Prostate gland (tissue), 2 donors: ENCODE results near the gene ANKRD13A. TPM values are rescaled to one million over a fixed set of nuclear protein-coding genes. Genes with fewer than 3 reads are reported as not detected.
"Not testable (repeated sequence)": the region's sequence is repeated elsewhere in the genome, so short reads cannot be mapped to it uniquely, and the experiment has no call there.

Experiments used
- DNase-seq: peaks from one replicate; pipeline ENCODE4 v3.0.0-alpha.2; 2019; ENCODE audit warnings: low spot score
- H3K27ac ChIP-seq, 2 donors: fragments of 200-600 bp; sonication (generic); 2 replicates each; pipeline ENCODE4 v1.5.1; 2017 to 2019
- H3K27me3 ChIP-seq: fragments of 200-600 bp; sonication (generic); replicated peaks from 2 replicates; pipeline ENCODE4 v1.5.1; 2019; ENCODE audit not compliant: insufficient read depth
- H3K36me3 ChIP-seq, 2 donors: fragments of 200-600 bp; sonication (generic); 1 replicate in 1 of 2; 2 replicates in 1 of 2; pipeline versions ENCODE4 v1.5.1 to v1.8.1; 2017 to 2019
- H3K4me1 ChIP-seq: fragments of 200-600 bp; sonication (generic); replicated peaks from 2 replicates; pipeline ENCODE4 v1.5.1; 2019
- H3K4me3 ChIP-seq, 2 donors: fragments of 200-600 bp; sonication (generic); 2 replicates each; pipeline ENCODE4 v1.5.1; 2017 to 2019
- H3K9me3 ChIP-seq: fragments of 200-600 bp; sonication (generic); 2 replicates; pipeline ENCODE4 v1.5.1; 2017
- CTCF ChIP-seq, 4 experiments: fragments of 200-600 bp in 2 of 4; fragments of 450-650 bp in 2 of 4; sonication (generic) in 2 of 4; IDR thresholded peaks; 1 replicate in 3 of 4; 2 replicates in 1 of 4; pipeline ENCODE4 v1.5.1; 2016 to 2019; ENCODE audit warnings: antibody characterized with exemption in 4 of 4, mild to moderate bottlenecking in 2 of 4, moderate library complexity in 2 of 4
- POLR2A ChIP-seq: fragments of 450-650 bp; IDR thresholded peaks from one replicate; pipeline ENCODE4 v1.6.1; 2016; ENCODE audit warnings: antibody characterized with exemption, mild to moderate bottlenecking
- POLR2AphosphoS5 ChIP-seq: sonication (generic); formaldehyde crosslinking; IDR thresholded peaks from one replicate; pipeline ENCODE4 v1.6.1; 2017; ENCODE audit warnings: antibody characterized with exemption
- WGBS: methylation state at CpG from one replicate; pipeline ENCODE4 v1.1.5; 2018; 5-methylcytosine and 5-hydroxymethylcytosine counted together
- intact Hi-C: fragments of 100-400 bp; cut with DNase I; formaldehyde crosslinking; loops from one replicate; pipeline ENCODE4 v1.14.2; 2022
- total RNA-seq, 2 donors: library from RNA; depleted of rRNA; stranded (reverse); fragments of >200 nt; gene quantifications; one replicate each; pipeline ENCODE4 v1.1.0, GENCODE V29; 2016

The ANKRD13A gene
- total RNA-seq, 2 donors from 2014 or later, result 76.1 to 87.4 TPM

GRCh38 chr12:110006115-110006514 lies 6.9 kb downstream of the ANKRD13A start:
- no peak overlapping the region for H3K27ac ChIP-seq
- H3K4me1 ChIP-seq, result peaks cover 4% of the 10 kb centered on the region
- no peak for TF ChIP-seq CTCF (IDR thresholded peaks at IDR 0.05)
- no peak for TF ChIP-seq POLR2AphosphoS5
- no peak for TF ChIP-seq POLR2A
- H3K9me3 ChIP-seq, result no peaks in the 10 kb centered on the region
- WGBS, result 96% methylated on average over 4 of the region's 4 CpGs
- no peaks in the 10 kb centered on the region for H3K27me3 ChIP-seq
- no peaks in the 10 kb centered on the region for H3K36me3 ChIP-seq
- H3K4me3 ChIP-seq, result no peak overlapping the region
- intact Hi-C loops, result no loop called here
- no peak for DNase-seq

- intact Hi-C loops, result no loop called here
- TF ChIP-seq POLR2AphosphoS5 (no peak), CTCF (IDR thresholded peaks at IDR 0.05) (no peak), POLR2A (no peak)
- H3K36me3 ChIP-seq, result no peaks in the 10 kb centered on the region
- no peaks in the 10 kb centered on the region for H3K27me3 ChIP-seq
- H3K4me3 ChIP-seq, result no peak overlapping the region
- H3K27ac ChIP-seq, result no peak overlapping the region
- H3K4me1 ChIP-seq, result peaks cover 4% of the 10 kb centered on the region
- no peaks in the 10 kb centered on the region for H3K9me3 ChIP-seq
- DNase-seq, result no peak
These were observed 8.7 kb downstream of the ANKRD13A start for GRCh38 chr12:110007881-110008280.

GRCh38 chr12:110008681-110009398 lies 9.6 kb downstream of the ANKRD13A start:
- intact Hi-C loops, H3K4me1 ChIP-seq, H3K27ac ChIP-seq, DNase-seq, H3K4me3 ChIP-seq, H3K36me3 ChIP-seq, H3K27me3 ChIP-seq, H3K9me3 ChIP-seq: not testable (repeated sequence)
- WGBS, result 93% methylated on average over 15 of the region's 15 CpGs

- H3K27ac ChIP-seq, result no peak overlapping the region
- no peak overlapping the region for H3K4me3 ChIP-seq
- DNase-seq, result no peak
- WGBS, result 88% methylated on average over 13 of the region's 13 CpGs
- H3K36me3 ChIP-seq, result no peaks in the 10 kb centered on the region
- TF ChIP-seq POLR2AphosphoS5, result no peak
- no peak for TF ChIP-seq CTCF (IDR thresholded peaks at IDR 0.05)
- no peak for TF ChIP-seq POLR2A
- no peaks in the 10 kb centered on the region for H3K4me1 ChIP-seq
- H3K27me3 ChIP-seq, result no peaks in the 10 kb centered on the region
- intact Hi-C loops, result no loop called here
- H3K9me3 ChIP-seq, result no peaks in the 10 kb centered on the region
These were observed 11.9 kb downstream of the ANKRD13A start for GRCh38 chr12:110010853-110011723.

GRCh38 chr12:110012137-110012536 lies 12.9 kb downstream of the ANKRD13A start:
- no peak for DNase-seq
- Histone ChIP-seq H3K4me1 (no peaks in the 10 kb centered on the region), H3K27me3 (no peaks in the 10 kb centered on the region), H3K4me3 (no peak overlapping the region), H3K36me3 (no peaks in the 10 kb centered on the region), H3K27ac (no peak overlapping the region), H3K9me3 (no peaks in the 10 kb centered on the region)
- 91% methylated on average over 6 of the region's 6 CpGs for WGBS
- TF ChIP-seq POLR2AphosphoS5 (no peak), CTCF (IDR thresholded peaks at IDR 0.05) (no peak), POLR2A (no peak)
- intact Hi-C loops, result no loop called here
